HG03342 (cell line): ENCODE measurements around the gene FAM171A2.
"Not testable (repeated sequence)": the region's sequence is repeated elsewhere in the genome, so short reads cannot be mapped to it uniquely, and the experiment has no call there.

Experiments used
- ATAC-seq: cut with Tn5 transposase; IDR thresholded peaks from one replicate; pipeline ENCODE4 v1.9.1; 2021; ENCODE audit warnings: mild to moderate bottlenecking, moderate library complexity; ENCODE audit not compliant: unreplicated experiment

The FAM171A2 gene

DNA sequence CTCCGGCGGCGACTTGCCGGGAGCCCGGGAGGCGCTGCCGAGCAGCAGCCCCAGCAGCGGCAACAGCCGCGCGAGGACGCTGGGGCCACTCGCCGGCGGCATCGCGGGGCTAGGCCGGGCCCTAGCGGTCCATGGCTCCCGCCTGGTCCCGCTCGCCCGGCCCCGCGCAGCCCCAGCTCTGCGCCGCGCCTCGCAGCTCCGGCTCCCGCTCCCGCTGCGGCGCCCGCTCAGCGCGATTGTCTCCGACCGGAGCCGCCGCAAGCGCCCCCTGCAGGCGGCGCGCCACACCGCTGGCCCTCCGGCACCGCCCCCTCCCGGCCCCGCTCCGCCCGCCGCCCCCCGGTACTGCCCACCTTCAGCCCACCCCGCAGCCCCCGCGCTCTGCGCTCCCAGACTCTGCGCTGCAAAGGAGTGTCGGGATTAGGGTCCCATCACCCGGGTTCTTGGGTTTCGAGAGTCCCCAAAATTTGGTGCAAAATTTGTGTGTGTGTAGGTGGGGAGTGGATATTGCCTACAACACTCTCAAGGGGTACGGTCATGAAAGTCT is at the start of gene FAM171A2:
Gene FAM171A2, minus strand, starts transcription at position 241 of the 547 bp plus-strand sequence. Its CDS starts 139 bp downstream, at position 102.
- no peak for ATAC-seq

DNA sequence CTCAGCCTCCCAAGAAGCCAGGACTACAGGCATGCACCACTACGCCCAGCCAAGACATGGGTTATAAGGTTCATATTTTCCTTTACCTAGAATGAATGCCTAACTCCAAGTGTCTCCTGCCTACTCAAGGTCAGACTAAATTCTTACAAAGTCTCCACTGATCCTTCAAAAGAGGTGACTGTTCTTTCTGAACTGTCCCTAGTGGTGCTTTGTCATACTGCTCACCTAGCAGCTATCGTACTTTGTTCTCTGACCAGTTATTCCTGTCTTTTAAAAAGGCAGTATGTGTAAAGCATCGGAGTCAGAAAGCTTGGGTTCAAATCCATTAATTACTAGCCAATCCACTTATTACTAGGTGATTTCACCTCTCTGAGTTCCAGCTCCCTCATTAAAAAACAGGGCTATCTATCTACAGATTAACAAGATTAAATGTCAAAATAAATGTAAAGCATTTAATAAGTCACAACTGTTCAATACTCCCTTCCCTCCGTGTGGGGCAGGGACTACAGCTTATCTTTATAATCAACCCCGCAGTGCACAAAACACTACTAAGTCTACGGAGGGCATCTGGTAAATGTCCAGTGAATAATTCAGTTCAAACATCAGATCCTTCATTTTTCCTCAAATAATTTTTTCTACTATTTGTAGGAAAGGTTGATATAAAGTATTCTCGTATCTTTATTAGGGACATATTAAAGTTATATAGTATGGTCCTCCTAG is 45.8 kb upstream of the FAM171A2 start:
- ATAC-seq = no peak

DNA sequence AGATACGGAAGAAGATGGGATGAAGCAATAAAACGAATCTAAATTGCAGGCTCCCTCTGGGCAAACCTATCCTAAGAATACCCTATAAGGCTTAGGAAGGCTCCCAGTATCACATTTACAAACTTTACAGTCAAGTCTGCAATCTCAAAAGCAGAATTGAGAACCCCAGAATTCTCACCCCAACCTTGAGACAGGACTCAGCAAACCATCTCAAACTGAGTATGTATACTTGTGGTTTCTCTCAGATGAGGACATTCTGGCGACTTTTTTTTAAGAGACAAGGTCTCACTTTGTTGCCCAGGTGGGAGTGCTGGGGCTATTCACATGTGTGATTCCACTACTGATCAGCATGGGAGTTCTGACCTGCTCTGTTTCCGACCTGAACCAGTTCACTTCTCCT is 45.1 kb upstream of the FAM171A2 start:
- ATAC-seq = no peak

DNA sequence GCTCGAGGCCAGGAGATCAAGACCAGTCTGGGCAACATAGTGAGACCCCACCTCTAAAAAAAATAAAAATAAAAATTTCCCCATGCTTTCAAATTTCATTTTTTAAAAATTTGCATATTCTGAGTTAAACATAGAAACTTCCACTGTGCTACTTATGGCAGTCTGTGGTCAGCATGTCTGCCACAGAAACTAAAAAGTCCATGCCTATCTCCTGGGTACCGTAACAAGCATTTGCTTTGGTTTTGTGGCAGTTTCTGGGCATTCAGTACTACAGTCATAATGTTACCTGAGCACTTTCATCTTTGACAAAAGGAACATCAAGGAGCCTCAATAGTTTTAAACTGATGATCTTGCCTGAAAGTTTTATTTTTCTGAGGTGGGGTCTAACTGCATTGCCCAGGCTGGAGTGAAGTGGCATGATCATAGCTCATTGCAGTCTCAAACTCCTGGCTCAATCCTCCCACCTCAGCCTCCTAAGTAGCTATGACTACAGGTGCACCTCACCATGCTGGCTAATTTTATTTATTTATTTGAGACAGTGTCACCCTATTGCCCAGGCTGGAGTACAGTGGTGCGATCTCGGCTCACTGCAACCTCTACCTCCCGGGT is 39.0 kb upstream of the FAM171A2 start:
- ATAC-seq = peak; percentile 62

DNA sequence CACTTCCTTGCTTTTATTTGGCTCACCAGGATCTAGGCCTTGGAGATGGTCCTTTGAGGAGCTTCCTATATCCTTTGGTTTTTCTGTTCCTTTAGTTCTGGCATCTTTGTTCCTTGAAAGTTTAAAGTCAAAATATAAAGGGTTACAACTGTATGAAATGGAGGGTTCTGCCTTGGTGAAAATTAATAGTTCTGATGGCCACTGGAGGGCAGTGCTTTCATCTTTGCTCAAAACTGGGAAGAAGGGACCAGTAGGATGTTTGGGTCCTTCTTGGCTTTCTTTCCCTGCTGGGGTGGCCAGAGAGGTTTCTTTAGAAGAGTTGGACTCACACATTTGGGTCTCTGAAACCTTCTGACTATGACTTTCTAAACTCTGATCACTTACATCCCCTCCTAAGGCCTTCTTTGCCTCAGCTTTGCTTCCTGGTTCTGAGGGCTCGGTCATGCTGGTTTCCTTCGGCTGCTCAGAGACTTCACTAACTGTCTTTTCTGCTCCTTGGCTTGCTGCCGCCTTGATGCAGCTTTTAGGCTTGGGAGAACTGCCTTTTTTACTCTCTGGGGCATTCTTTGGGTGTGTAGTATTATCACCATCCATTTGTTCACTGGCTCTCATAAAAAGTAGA is 36.7 kb upstream of the FAM171A2 start:
- no peak for ATAC-seq

DNA sequence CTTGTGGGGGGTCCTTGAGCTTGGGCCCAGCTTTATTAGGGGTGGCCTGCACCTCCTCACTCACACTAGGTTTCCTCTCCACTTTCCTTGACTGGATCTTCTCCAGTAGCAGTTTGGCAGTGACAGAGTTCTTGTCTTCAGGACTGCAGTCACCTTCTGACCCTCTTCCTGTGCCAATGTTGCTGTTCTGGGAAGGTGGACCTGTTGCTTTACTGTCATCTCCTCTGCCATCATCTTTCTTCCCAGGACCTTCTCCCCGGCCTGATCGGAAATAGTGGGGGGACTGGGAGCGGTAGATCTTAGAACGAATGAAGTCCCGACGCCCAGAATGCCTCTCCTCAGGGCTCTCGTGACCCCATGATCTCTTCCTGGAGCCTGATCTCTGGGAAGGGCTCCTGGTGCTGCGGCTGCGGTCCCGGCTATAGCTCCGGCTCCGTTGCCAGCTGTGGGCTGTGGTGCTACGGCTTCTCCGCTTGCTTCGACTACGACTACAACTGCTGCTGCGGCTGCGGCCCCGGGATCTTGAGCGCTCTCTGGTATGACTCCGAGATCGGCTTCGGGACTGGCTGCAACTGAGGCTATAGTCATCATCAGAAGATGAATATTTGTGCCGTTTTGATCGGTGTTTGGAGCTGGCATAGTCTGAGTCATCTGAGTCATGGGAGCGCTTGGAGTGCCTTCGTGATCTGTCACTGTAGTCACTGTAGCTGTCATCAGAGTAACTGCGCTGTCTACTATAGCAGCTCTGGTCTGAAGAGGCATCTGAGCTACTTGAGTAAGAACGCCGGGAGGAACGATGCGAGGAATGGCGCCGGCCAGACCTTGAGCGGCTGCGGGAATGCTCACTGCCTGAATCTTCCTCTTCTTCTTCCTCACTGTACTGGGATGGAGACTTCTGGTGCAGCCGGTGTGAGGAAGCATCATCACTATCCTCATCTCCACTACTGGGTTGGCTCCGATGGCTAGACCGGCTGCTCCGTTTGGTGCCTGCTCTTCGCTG is 35.3 kb upstream of the FAM171A2 start:
- ATAC-seq = no peak

DNA sequence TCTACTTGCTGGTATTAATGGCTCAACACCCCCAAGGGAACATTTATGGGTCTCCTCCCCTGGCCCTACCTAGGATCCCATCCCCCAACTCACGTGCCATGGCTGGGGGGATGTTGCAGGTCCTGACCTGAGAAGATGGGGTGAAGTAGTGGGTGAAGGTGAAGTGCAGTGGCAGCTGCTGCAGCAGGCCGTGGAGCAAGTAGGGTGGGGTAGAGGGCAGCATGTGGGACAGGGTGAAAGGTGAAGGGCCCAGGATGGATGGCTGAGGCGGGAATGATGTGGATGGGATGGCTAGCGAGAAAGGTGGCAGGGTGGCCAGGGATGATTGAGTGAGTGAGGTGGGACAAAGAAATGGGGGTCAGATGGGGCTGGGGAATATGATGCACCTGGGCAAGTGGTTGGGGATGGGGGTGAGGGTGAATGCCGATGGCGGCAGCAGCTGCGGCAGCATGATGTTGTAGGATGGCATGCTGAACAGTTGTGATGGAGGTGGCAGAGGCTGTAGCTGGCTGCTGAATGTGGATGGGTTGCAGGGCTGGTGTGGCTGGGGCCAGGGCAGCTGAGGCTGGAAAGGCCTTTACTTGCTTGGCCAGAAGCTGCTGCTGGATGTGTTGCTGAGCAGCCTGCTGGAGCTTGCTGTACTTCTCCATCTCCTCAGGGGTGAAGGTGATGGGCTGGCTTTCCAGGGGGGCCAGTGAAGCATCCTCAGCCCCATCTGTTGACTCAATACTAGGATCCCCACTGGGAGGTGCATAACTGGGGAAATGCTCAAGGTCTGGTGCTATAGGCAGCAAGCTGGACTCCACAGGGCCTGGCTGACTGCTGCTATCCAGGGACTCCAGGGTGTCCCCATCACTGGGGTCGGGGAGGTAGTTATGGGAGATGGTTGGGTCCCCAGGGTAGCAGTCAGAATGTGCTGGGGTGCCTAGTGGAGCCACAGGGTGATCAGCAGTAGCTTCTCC is 34.1 kb upstream of the FAM171A2 start:
- ATAC-seq = no peak

DNA sequence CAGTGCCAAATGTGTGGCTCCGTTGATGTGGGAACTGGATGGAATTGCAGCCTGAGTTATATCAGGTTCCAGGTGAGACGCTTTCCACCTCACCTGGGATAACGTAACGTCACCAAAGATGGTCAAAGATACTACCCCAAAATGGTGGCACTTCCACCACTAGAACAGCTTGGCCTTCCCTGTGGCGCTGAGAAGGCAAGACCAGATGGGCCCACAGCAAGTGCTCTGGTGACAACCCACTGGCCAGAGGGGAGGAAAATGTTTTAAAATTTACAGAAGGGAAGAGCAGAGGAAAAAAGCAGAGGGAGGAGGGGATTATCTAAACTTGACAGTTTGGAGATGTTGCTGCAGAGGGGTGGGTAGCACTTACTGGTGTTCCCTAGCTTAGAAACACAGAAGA is 33.3 kb upstream of the FAM171A2 start:
- no peak for ATAC-seq

DNA sequence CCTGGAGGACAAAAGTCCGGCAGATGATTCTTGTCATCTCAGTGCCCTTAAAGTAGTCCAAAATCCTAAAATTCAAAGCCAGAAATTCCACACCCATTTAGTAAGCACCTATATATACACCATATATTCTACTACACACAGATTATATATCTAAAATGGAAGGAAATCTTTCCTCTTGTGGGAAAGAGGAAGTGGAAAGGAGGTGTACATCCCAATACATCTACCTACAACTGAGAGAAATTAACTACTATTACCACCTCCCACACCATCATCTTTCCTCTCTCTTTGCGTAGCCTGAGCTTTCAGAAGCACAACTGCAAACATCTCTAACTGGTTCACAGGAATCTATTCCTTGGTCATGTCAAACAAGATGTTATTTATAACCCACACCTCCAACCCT is 31.2 kb upstream of the FAM171A2 start:
- no peak for ATAC-seq

DNA sequence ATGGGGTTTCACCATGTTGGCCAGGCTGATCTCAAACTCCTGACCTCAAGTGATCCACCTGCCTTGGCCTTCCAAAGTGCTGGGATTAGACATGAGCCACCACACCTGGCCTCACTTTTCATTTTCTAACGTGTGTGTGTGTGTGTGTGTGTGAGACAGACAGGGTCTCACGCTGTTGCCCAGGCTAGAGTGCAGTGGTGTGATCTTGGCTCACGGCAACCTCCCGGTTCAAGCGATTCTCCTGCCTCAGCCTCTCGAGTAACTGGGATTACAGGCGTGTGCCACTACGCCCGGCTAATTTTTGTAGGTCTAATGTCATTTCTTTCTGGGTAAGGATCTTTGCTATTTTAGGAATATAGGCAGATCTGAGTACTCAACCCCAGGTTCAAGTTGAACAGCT is 30.5 kb upstream of the FAM171A2 start:
- not testable (repeated sequence) for ATAC-seq

DNA sequence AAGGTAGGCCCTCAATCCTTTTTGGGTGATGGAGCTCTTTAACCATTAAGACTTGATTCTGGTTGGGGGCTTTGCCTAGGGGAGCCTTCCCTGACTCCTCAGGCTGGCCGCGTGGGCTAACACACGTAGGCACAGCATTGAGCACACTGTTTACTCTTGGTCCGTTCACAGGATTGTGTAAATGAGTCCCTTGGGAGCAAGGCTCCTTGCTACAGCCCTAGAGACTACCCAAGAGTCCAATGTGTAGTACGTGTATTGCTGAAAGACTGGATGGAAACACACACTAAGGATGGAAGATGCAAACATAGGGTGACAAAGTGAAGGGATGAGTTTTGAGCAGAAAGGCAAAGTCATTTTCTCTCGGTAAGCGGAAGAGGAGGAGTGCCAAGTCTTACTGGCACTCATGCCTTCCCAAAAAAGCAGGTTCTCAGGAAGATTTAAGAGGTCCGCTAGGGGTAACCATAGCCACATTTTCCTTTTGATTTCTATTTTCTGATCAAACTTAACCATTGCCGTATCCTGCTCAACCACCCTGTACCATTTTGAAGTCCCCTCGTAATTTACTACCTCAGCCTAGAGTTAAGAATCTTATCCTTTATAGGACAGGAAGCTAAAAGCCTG is 26.7 kb upstream of the FAM171A2 start:
- no peak for ATAC-seq

DNA sequence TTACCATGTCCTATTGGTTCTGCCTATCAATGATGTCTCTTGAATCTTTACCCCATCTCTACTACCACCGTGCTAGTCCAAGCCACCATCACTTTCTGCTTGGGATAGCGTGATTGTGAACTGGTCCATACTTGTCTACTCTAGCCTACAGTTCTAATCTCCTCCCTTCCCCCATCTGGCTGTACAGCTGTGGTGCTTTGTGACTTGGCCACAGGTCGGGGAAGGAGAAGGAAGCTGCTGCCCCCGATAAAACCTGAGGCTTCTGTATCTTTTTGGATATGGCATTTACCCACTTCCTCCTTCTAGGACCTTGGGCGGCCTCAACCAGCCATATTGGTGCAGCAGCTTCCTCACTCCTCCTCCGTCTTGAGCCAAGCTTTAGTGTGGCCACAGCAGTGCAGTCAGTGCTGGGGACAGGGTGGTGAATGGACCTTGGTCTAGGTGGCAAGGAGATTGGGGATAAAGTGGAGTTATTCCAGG is 26.1 kb upstream of the FAM171A2 start:
- ATAC-seq = no peak

DNA sequence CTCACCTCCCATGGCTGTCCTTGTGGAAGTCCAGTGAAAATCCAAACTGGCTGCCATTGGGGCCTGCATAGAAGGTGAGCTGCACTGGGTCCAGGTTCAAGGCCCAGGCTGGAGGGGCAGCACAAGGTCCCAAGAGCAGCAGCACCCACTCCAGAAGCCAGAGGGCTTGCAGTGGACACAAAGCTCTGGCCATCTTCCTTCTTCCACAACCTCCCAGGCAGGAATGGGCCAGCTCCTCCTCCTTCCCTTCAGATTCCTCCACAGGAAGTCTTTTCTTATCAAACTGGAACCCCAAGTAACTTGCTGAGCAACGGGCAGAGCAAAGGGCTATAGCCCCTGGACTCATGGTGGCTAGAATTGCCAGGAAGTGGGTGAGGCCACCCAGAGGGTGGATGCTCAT is 25.6 kb upstream of the FAM171A2 start, which contains the start of gene ITGA2B:
Gene ITGA2B, minus strand, starts transcription at position 369 of the 400 bp plus-strand sequence. Its CDS starts 176 bp downstream, at position 193.
- ATAC-seq = no peak

DNA sequence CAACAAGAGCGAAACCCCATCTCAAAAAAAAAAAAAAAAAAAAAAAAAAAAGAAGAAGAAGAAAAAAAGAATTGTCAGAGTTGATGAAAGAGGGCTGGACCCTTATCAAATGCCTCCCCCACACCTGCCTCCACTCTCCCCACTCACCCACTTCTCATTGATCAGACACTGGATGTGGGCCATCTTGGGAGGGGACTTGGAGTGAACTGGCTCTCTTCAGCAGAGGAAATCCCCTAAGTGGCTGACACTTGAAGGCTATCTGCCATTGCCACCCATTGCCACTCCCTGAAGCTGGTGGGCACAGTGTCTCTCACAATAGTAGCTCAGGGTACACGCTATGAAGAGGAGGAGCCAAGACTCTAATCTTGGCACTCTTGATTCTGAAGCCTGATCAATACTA is 24.2 kb upstream of the FAM171A2 start:
- no peak for ATAC-seq

DNA sequence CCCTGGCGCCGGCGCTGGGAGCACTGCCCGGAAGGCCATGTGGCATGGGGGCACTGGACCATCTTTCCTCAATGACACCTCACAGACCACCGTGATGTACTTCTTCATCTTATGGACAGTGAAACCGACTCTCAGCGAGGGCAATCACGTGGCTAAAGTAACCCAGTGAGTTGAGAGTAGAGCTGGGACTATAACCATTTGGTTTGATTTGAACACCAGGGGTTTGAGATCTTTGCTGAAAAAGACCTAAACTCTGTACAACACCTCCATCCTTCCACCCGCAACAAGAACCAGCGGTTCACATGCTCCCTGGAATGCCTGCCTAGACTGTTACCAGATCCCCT is 22.5 kb upstream of the FAM171A2 start:
- no peak for ATAC-seq

DNA sequence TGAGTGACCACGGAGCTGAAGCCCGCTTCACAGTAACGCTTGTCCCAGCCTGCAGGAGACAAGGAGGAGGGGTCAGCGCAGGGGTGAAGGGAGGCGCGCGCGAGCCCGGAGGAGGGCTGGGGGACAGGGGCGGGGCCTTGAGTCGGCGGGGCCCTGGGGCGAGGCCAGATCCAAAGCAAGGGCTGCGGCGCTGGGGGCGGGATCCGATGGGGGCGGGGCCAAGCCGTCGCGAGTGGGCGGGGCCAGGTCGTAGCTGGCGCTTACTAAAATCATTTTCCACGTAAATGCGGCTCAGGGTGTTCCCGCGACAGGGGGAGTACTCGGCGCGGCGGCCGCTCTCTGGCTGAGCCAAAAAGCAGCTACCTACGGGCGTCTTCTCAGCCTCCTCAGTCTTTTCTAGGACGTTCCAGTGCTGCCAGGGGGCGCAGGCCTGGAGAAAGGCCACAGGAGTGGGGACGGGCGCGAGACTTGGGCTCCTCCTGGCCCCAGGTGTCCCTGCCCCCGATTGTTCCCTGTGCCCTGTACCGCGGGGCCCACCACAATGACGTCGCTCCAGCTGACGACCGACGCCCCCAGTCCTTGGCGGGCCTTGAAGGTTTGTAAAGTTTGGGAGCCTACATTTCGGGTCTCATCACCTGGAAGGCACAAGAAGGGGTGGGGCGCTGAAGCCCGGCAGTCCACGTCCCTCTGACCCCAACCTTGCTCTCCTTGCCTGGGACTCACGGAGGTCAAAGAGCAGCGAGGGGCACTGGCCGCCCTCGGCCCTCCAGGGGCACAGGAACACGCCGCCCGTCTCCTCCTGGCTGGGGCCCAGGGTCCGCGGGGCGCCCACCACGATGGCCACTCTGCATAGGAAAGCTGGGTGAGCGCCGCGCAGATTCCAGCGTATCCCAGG is 21.9 kb upstream of the FAM171A2 start:
- no peak for ATAC-seq

DNA sequence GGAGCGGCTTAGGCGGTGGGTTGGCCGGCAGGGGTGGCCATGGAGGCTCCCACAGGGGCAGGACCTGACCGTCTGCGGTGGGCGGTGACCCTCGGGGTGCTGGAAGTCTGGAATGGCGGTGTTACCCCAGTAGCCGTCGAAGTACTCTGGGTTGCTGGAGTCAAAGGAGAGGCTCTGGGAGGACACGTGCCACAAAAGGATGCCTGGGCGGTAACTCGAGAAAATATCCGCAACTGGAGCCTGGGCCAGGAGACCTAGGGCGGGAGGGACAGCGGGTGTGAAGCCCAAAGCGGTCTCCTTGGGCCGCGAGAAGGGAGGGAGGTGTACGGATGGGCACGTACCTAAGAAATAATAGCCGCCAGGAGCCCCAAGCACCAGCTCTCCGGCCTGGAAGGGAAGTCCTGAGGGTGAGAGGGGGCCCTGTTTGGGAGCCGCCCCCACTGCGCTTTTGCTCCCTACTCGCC is 21.2 kb upstream of the FAM171A2 start:
- ATAC-seq = no peak

DNA sequence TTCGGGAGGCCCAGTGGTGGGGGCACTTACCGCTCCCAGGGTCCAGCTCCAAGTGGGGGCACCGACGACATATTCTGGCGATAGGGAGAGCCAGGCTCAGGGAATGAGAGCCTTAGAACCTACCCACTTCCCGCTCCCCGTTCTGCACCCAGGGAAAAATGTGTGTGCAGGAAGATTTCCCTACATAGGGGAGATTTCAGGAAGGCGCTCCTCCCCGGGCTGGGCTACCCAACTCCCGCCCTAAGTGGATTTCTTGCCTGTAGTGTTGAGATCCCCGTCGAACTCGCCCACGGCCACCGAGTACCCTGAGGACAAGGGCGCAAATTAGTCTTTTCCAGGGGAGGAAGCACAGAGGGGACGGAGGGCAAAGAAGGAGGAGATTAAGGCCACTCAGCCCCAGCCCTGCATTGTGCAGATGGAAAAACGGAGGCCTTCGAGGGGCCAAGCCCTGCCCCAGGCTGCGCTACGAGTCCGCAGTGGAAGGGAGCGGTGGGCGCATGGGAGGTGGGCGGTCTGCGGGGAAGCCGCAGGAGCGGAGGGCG is 20.7 kb upstream of the FAM171A2 start:
- ATAC-seq = no peak
